GM10847 (cell line): Measurements from ENCODE around the gene TTLL6.

Experiments used
- POLR2A ChIP-seq: IDR thresholded peaks from 2 replicates; pipeline ENCODE4 v1.6.1; 2011; ENCODE audit not compliant: insufficient read length; ENCODE audit errors: extremely low read depth

The TTLL6 gene

GRCh38 chr17:48754500-48755261 is 62.3 kb downstream of the TTLL6 start:
- no peak for TF ChIP-seq POLR2A

GRCh38 chr17:48753794-48754499 is 63.1 kb downstream of the TTLL6 start:
- TF ChIP-seq POLR2A: no peak

DNA sequence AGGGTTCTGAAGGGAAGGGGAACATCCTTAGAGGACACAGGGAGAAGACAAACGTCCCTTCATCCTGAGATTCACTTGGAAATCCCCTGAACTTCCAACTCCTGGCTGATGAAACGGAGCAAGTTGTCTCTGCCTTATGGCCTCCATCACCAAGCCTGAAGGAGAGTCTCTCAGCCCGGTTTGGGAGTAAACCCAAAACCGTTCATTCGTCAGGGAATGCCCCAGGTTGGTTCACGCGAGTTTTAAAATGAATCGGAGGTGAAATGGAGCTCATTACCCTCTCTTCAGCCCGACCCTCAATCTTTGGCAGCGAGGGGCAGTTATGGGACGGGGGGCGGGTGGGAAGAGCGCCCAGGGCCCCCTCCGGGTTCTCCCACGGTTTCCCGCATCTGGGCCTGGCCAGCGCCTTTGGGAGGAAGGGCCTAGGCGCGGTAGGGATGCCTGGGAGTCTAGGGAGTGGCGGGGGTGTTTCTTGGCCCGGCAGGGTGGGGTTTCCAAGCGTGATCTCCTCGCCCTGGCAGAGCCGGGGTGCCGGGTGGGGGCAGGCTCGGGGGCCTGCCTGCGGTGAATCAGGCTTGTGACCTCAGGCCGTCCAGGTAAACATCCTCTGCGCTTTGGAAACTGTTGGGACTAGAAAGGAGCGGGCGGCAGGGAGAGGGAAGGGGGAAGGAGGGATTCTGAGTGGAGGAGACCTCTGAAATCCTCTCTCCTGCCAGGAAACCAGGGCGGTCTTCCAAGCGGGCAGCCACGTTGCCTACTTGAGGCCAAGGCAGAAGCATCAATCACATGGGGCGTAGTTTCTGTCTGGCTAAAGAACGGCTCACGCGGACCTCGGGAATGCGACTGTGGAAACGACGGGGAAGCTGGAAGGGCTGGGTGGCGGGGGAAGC is 64.4 kb downstream of the TTLL6 start:
- no peak for TF ChIP-seq POLR2A

DNA sequence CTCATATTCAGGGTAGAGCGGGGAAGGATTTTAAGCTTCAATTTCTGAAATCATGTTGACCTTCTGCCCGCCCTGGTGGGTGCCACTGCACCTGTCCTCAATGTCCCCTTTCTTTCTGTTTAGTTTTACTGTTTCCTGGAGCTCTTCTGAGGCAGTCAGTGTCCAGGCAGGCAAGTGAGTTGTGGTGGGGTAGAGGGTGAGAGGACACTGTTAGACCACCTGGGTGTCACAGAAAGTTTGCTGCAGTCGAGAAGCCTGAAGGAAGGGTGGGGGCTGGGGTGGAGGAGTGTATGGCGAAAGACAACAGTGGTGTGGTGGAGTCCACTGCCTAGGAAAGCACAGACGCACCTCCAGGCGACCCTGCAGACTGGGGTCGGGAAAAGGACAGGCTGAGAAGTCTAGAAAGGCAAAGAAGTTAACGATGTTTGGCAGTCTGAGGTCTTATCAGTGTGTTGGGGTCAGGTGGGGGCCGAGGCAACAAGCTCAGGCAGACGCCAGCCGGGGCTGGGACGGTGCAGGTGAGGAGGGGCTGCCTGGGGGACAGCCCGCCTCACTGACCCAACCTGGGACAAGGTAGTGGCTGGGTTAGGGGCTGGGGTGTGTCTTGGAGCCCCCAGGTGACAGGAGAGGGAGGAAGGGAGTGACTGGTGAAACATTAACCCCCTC is 65.2 kb downstream of the TTLL6 start:
- TF ChIP-seq POLR2A: no peak

- TF ChIP-seq POLR2A: no peak
Measured at GRCh38 chr17:48751172-48751571, 65.9 kb downstream of the TTLL6 start.

DNA sequence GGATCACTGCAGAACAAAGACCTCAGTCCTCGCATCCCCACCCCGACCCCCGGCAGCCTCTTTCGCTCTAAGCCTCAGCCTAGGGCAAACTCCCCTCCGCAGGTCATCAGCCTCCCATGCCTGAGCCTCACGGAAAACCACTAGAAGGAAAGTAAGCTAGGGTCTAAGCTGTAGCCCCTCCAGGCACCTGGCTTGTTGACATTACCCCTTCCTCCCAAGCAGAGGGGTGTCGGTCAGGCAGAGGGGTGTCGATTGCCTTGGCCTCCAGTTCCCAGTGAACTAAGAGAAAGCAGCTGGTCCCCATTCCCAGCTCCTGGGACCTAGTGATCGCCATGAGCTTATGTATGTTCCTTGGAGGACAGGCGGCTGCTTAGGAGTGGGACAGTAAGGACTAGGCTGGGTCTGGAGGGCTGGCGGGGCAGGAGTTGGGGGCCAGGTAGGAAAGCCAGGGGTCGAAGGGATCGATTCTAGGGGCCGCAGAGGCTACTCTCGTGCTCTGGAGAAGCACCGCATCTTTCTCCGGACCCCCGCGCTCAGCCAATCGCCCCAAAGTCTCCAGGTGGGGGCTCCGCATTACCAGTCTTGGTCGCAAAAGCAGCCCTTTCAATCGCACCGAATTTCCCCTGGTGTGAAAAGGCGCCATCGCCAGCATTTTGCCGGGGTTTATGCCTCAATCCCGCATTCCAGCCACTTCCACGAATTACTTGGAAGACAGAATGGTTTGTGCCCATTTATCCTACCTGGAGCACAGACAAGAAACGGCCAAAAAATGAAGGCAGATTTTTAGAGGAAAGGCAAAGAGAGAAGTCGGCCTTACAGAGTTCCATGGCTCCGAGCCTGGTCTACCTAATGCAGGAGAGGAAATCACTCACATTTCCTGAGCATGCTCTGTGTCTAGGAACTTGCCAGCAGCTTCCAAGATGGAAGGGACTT is 67.1 kb downstream of the TTLL6 start:
- no peak for TF ChIP-seq POLR2A

DNA sequence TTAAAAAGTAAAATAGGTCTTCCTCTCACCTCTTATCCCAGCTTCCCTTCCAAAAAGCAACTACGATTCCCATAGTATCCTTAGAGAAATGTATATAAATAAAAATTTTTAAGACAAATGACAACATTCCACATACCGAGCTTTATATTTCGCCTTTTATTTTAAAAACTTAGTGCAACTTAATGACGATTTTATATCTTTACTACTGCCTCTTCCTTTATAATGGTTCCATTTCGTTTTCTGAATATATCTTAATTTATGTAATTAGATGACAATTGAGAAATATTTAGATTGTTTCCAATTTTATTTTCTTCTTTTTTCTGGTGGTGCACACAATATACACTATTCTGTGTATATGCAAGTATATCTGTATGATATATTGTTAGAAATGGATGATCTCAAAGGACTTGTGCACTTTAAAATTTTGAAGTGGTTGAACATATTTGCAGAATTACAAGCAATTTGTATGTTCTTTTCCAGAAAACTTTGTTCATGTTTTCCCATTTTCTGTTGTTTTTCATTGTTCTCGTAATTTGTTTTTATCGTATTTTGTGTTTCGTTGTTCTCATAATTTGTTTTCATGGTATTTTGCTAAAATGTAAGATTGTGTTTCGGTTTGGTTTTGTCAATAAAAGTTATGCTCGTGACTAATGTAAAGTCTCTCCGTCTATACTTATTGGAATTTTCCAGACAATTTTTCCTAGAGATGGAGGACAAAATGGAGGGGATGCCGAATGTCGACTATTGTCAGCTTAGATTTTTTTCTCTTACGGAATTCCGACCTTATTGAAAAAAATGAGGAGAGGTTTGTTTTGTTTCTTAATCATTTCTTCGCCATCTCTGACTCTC is 68.1 kb downstream of the TTLL6 start:
- no peak for TF ChIP-seq POLR2A

GRCh38 chr17:48747445-48748363 is 69.3 kb downstream of the TTLL6 start:
- no peak for TF ChIP-seq POLR2A

- TF ChIP-seq POLR2A: no peak
Measured at GRCh38 chr17:48746916-48747444, 70.0 kb downstream of the TTLL6 start.

GRCh38 chr17:48745381-48746275 is 71.4 kb downstream of the TTLL6 start:
- no peak for TF ChIP-seq POLR2A

DNA sequence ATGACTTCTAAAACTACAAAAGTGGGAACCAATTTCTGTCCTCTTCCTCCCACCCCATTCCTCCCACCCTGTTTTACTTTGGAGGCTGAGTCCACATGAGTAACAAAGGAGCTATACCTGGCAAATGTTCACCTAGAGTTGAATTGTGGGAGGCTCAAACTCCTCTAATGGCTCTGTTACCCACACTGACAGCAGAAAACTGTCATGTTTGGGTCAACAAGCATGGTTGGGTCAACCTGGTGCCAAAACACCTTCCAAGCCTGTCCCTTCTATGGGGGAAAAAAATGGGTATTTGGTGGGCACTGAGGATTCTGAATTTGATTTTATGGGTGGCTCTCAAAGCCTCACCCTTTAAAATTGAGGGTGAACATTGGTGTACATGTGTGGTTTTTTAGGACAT is 76.5 kb downstream of the TTLL6 start:
- TF ChIP-seq POLR2A: no peak
